Measurements from ENCODE around the gene UGT1A1. TPM values are rescaled to one million over a fixed set of nuclear protein-coding genes. Genes with fewer than 3 reads are reported as not detected.

Gene UGT1A1
- total RNA-seq (2022; extraction: Qiagen RNA extraction), result 0.58 to 1.6 TPM (median 0.94 TPM) in 5 replicates

GRCh38 chr2:233760043-233760442 is at the start of gene UGT1A1:
Gene UGT1A1 (plus strand): TSS chr2:233760270. CDS start chr2:233760288, 18 bp downstream.

GRCh38 chr2:233712611-233713261 is 47.3 kb upstream of the UGT1A1 start, which contains the start of gene UGT1A5:
Gene UGT1A5 (plus strand): TSS chr2:233712907. CDS start chr2:233712992, 85 bp downstream.

GRCh38 chr2:233718552-233718951 is 41.5 kb upstream of the UGT1A1 start, which contains the start of gene UGT1A4:
Gene UGT1A4 (plus strand): TSS chr2:233718736. CDS start chr2:233718821, 85 bp downstream.

GRCh38 chr2:233728723-233729301 is 31.3 kb upstream of the UGT1A1 start, which contains the start of gene UGT1A3:
Gene UGT1A3 (plus strand): TSS chr2:233729042. CDS start chr2:233729127, 85 bp downstream.

GRCh38 chr2:233778030-233778429 is 18.0 kb downstream of the UGT1A1 start, which contains the start of gene MROH2A:
Gene MROH2A (plus strand): TSS chr2:233778330. CDS start chr2:233779359, 1,029 bp downstream.

Other genes starting within 250 kb of the UGT1A1 start
- gene USP40, start 193.5 kb upstream of the UGT1A1 start, total RNA-seq (2022; extraction: Qiagen RNA extraction), result 22.4 to 27.4 TPM (median 24.7 TPM) in 5 replicates
- 0.05 to 0.07 TPM (median 0.05 TPM) in 3 of 5 replicates, not detected in the others for gene UGT1A8, start 142.6 kb upstream of the UGT1A1 start, total RNA-seq (2022; extraction: Qiagen RNA extraction)
- 0.06 TPM in 1 of 5 replicates, not detected in the others for gene UGT1A10, start 123.8 kb upstream of the UGT1A1 start, total RNA-seq (2022; extraction: Qiagen RNA extraction)
- 4.1 to 6.9 TPM (median 4.8 TPM) in 5 replicates for gene UGT1A9, start 88.4 kb upstream of the UGT1A1 start, total RNA-seq (2022; extraction: Qiagen RNA extraction)
- 3.9 to 6.3 TPM (median 4.3 TPM) in 5 replicates for gene UGT1A7, start 78.4 kb upstream of the UGT1A1 start, total RNA-seq (2022; extraction: Qiagen RNA extraction)
- 0.87 to 1.9 TPM (median 1.1 TPM) in 5 replicates for gene UGT1A6, start 67.4 kb upstream of the UGT1A1 start, total RNA-seq (2022; extraction: Qiagen RNA extraction)
- not detected in 5 replicates for gene UGT1A5, start 47.4 kb upstream of the UGT1A1 start, total RNA-seq (2022; extraction: Qiagen RNA extraction)
- gene UGT1A4, start 41.5 kb upstream of the UGT1A1 start, total RNA-seq (2022; extraction: Qiagen RNA extraction), result 0.06 to 0.08 TPM (median 0.07 TPM) in 3 of 5 replicates, not detected in the others
- 0.07 to 0.17 TPM (median 0.13 TPM) in 3 of 5 replicates, not detected in the others for gene UGT1A3, start 31.2 kb upstream of the UGT1A1 start, total RNA-seq (2022; extraction: Qiagen RNA extraction)
- 0.09 to 0.20 TPM (median 0.15 TPM) in 4 of 5 replicates, not detected in the other for gene MROH2A, start 18.1 kb downstream of the UGT1A1 start, total RNA-seq (2022; extraction: Qiagen RNA extraction)
- gene HJURP, start 94.3 kb downstream of the UGT1A1 start, total RNA-seq (2022; extraction: Qiagen RNA extraction), result 73.9 to 78.1 TPM (median 76.4 TPM) in 5 replicates
- 0.05 to 0.47 TPM (median 0.42 TPM) in 5 replicates for gene TRPM8, start 157.1 kb downstream of the UGT1A1 start, total RNA-seq (2022; extraction: Qiagen RNA extraction)

Measured in A549 treated with CORT108297 at 1 μM for 4 hours (cell line).